Upper lobe of left lung (tissue), 6 donors: ENCODE data around the gene HPCAL1. TPM values are rescaled to one million over a fixed set of nuclear protein-coding genes. Genes with fewer than 3 reads are reported as not detected.

Experiments used
- ATAC-seq, 2 donors: fragments of 200-7000 bp; cut with Tn5 transposase; one replicate each; pipeline ENCODE4 v1.9.1; 2022; ENCODE audit warnings: mild to moderate bottlenecking in 2 of 2, moderate library complexity in 2 of 2; ENCODE audit not compliant: low FRiP score in 2 of 2
- DNase-seq, 2 donors: peaks; one replicate each; pipeline ENCODE4 v3.0.0-alpha.2; 2019 to 2020
- H3K27ac ChIP-seq, 4 donors: fragments of 200-600 bp; sonication (generic); one replicate each; pipeline ENCODE4 v1.5.1; 2016 to 2019
- H3K27me3 ChIP-seq, 4 donors: fragments of 200-600 bp; sonication (generic); one replicate each; pipeline ENCODE4 v1.5.1; 2017 to 2019
- H3K36me3 ChIP-seq, 4 donors: fragments of 200-600 bp; sonication (generic); one replicate each; pipeline ENCODE4 v1.5.1; 2016 to 2019
- H3K4me1 ChIP-seq, 4 donors: fragments of 200-600 bp; sonication (generic); one replicate each; pipeline ENCODE4 v1.5.1; 2018 to 2019
- H3K4me3 ChIP-seq, 4 donors: fragments of 200-600 bp; sonication (generic); one replicate each; pipeline ENCODE4 v1.5.1; 2017 to 2019; ENCODE audit warnings: mild to moderate bottlenecking in 2 of 4, moderate library complexity in 1 of 4
- H3K9me3 ChIP-seq, 4 donors: fragments of 200-600 bp; sonication (generic); one replicate each; pipeline ENCODE4 v1.5.1; 2018 to 2019
- EP300 ChIP-seq, 4 donors: sonication (generic); formaldehyde crosslinking; IDR thresholded peaks; one replicate each; pipeline ENCODE4 v1.5.1; 2017; ENCODE audit warnings: antibody characterized with exemption in 4 of 4, control low read depth in 2 of 4
- POLR2A ChIP-seq, 4 donors: fragments of 450-650 bp; IDR thresholded peaks; one replicate each; pipeline ENCODE4 v1.5.1; 2016 to 2017; ENCODE audit warnings: antibody characterized with exemption in 4 of 4, mild to moderate bottlenecking in 2 of 4
- POLR2AphosphoS5 ChIP-seq, 2 donors: sonication (generic); formaldehyde crosslinking; IDR thresholded peaks; one replicate each; pipeline ENCODE4 v1.5.1; 2017; ENCODE audit warnings: antibody characterized with exemption in 2 of 2
- WGBS, 2 donors: methylation state at CpG; one replicate each; pipeline ENCODE4 v1.1.5; 2017 to 2018; 5-methylcytosine and 5-hydroxymethylcytosine counted together
- total RNA-seq, 6 donors: library from RNA; depleted of rRNA in 4 of 6; stranded (reverse); fragments of >200 nt in 4 of 6; gene quantifications; one replicate each; pipeline versions ENCODE4 v1.1.0 to v1.2.1, GENCODE V29; 2016 to 2021
- TF ChIP-seq, protein P1 (sequence below), 6 experiments: fragments of 450-650 bp in 4 of 6; fragments of 200-600 bp in 2 of 6; sonication (generic) in 2 of 6; IDR thresholded peaks; one replicate each; pipeline ENCODE4 v1.5.1; 2016 to 2019; ENCODE audit warnings: antibody characterized with exemption in 6 of 6
- donor health status: DM: no; HTN: no; CAD: no; lungs with moderate emphysema.
- donor health status: DM: no; HTN: yes; CAD: no; lungs with severe emphysema.

The HPCAL1 gene
- total RNA-seq, 6 donors from 2014 or later = 131 to 481 (median 261) TPM

DNA sequence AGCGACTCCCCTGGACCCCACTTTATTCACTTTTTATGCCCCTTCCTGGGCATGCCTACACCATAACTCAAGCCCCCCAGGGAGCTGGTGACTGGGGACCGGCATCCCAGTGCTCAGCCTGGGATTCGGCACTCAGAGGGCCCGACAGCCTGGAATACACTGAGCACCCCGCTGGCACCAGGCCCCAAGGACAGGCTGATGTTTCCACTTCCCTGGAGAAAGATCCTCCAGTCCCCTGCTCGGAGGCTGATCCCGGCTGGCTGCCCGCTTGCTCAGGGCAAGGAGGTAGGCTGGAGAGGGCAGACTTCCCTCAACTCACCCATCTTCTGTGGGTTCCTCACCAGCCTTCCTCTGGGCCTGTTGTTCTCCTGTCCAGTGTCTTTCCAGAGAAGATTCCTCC lies 108.9 kb downstream of the HPCAL1 start:
- TF ChIP-seq POLR2A (IDR thresholded peaks at IDR 0.05) = no peak
- TF ChIP-seq POLR2AphosphoS5 (IDR thresholded peaks at IDR 0.05) = no peak
- TF ChIP-seq EP300 (IDR thresholded peaks at IDR 0.05) = no peak
- TF ChIP-seq, protein P1, sequence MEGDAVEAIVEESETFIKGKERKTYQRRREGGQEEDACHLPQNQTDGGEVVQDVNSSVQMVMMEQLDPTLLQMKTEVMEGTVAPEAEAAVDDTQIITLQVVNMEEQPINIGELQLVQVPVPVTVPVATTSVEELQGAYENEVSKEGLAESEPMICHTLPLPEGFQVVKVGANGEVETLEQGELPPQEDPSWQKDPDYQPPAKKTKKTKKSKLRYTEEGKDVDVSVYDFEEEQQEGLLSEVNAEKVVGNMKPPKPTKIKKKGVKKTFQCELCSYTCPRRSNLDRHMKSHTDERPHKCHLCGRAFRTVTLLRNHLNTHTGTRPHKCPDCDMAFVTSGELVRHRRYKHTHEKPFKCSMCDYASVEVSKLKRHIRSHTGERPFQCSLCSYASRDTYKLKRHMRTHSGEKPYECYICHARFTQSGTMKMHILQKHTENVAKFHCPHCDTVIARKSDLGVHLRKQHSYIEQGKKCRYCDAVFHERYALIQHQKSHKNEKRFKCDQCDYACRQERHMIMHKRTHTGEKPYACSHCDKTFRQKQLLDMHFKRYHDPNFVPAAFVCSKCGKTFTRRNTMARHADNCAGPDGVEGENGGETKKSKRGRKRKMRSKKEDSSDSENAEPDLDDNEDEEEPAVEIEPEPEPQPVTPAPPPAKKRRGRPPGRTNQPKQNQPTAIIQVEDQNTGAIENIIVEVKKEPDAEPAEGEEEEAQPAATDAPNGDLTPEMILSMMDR (IDR thresholded peaks at IDR 0.05) = no peak
- H3K36me3 ChIP-seq = peaks cover 0 to 19% (median 11%) of the 10 kb centered on the region in 4 donors
- no peak overlapping the region for H3K4me3 ChIP-seq
- no peaks in the 10 kb centered on the region for H3K27me3 ChIP-seq
- no peak for DNase-seq
- peak overlapping the region in 1 of 4 donors; percentile 86 for H3K27ac ChIP-seq
- H3K4me1 ChIP-seq = peaks cover 33 to 43% (median 39%) of the 10 kb centered on the region in 4 donors
- 83 to 88% methylated on average over 7 to 8 of the region's 8 CpGs for WGBS, 2 donors
- no peaks in the 10 kb centered on the region for H3K9me3 ChIP-seq
- ATAC-seq = no peak

DNA sequence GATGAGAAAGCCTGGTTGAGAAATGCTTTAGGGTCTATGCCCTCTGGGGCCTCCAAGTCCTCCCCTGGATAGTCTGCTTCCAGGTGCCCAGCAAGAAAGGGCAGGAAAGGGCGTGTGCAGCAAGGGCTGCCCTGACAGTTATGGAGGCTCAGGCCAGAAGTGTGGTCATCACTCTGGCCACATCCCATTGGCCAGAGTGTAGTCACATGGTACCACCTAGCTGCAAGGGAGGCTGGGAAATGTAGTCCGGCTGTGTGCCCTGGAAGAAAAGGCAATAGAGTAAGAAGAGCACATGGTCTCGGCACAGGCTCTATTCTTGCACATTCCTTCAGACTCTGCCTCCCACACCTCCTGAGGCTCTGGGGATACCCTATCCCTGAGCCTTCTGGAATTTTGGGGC lies 109.7 kb downstream of the HPCAL1 start:
- Histone ChIP-seq H3K4me1 (peaks cover 25 to 35% (median 31%) of the 10 kb centered on the region in 4 donors), H3K9me3 (no peaks in the 10 kb centered on the region), H3K27ac (no peak overlapping the region), H3K36me3 (peaks cover 0 to 19% (median 11%) of the 10 kb centered on the region in 4 donors), H3K4me3 (no peak overlapping the region), H3K27me3 (no peaks in the 10 kb centered on the region)
- no peak for ATAC-seq
- no peak for DNase-seq
- TF ChIP-seq EP300 (IDR thresholded peaks at IDR 0.05) = no peak
- TF ChIP-seq, protein P1 (IDR thresholded peaks at IDR 0.05) = no peak
- TF ChIP-seq POLR2AphosphoS5 (IDR thresholded peaks at IDR 0.05) = no peak
- TF ChIP-seq POLR2A (IDR thresholded peaks at IDR 0.05) = no peak
- 98 to 100% methylated on average over 3 of the region's 3 CpGs for WGBS, 2 donors

GRCh38 chr2:10413503-10413902 lies 110.8 kb downstream of the HPCAL1 start:
- H3K27me3 ChIP-seq = no peaks in the 10 kb centered on the region
- H3K9me3 ChIP-seq = no peaks in the 10 kb centered on the region
- DNase-seq (no peak), ATAC-seq (no peak)
- H3K4me3 ChIP-seq = no peak overlapping the region
- peaks cover 14 to 23% (median 20%) of the 10 kb centered on the region in 4 donors for H3K4me1 ChIP-seq
- H3K36me3 ChIP-seq = peaks cover 0 to 19% (median 11%) of the 10 kb centered on the region in 4 donors
- TF ChIP-seq, protein P1 (IDR thresholded peaks at IDR 0.05) = no peak
- TF ChIP-seq POLR2AphosphoS5 (IDR thresholded peaks at IDR 0.05) = no peak
- TF ChIP-seq EP300 (IDR thresholded peaks at IDR 0.05) = no peak
- TF ChIP-seq POLR2A (IDR thresholded peaks at IDR 0.05) = no peak
- H3K27ac ChIP-seq = peak overlapping the region in 1 of 4 donors; percentile 5
- 96 to 99% methylated on average over 10 of the region's 10 CpGs for WGBS, 2 donors

- Histone ChIP-seq H3K9me3 (no peaks in the 10 kb centered on the region), H3K27me3 (no peaks in the 10 kb centered on the region), H3K27ac (peak overlapping the region in 1 of 4 donors; percentile 5), H3K36me3 (peaks cover 0 to 19% (median 11%) of the 10 kb centered on the region in 4 donors), H3K4me1 (peaks cover 9 to 18% (median 15%) of the 10 kb centered on the region in 4 donors), H3K4me3 (no peak overlapping the region)
- DNase-seq (peak in 1 of 2 donors; percentile 64), ATAC-seq (peak in 1 of 2 donors; percentile 54)
- 63 to 82% methylated on average over 3 to 6 of the region's 7 CpGs for WGBS, 2 donors
- TF ChIP-seq POLR2A (IDR thresholded peaks at IDR 0.05) = no peak
- no peak for TF ChIP-seq POLR2AphosphoS5 (IDR thresholded peaks at IDR 0.05)
- TF ChIP-seq EP300 (IDR thresholded peaks at IDR 0.05) = no peak
Observed at GRCh38 chr2:10413991-10414451, 111.3 kb downstream of the HPCAL1 start.

DNA sequence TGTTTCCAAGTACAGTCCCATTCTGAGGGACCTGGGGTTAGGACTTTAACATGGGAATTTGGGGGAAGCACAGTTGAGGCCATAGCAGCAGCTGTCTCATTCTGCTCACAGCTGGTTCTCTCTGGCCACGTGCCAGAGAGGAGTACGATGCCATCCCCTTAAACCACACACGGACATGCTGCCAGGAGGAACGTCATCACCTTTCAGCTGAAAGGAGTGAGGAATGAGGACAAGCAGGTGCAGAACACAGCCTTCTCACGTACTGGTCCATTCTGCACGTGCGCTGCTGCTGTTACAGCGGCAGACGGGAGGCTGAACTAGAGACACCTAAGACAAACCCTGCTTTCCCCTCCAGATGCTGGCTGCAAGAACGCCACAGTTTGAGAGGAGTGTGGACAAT lies 111.9 kb downstream of the HPCAL1 start:
- Histone ChIP-seq H3K27me3 (no peaks in the 10 kb centered on the region), H3K27ac (peak overlapping the region in 1 of 4 donors; percentile 4), H3K4me1 (peaks cover 3 to 15% (median 10%) of the 10 kb centered on the region in 4 donors), H3K36me3 (peaks cover 0 to 24% (median 14%) of the 10 kb centered on the region in 4 donors), H3K4me3 (no peak overlapping the region), H3K9me3 (no peaks in the 10 kb centered on the region)
- ATAC-seq (no peak), DNase-seq (no peak)
- TF ChIP-seq POLR2AphosphoS5 (IDR thresholded peaks at IDR 0.05) (no peak), POLR2A (IDR thresholded peaks at IDR 0.05) (no peak), EP300 (IDR thresholded peaks at IDR 0.05) (no peak)
- TF ChIP-seq, protein P1 (IDR thresholded peaks at IDR 0.05) = no peak
- 81% methylated on average over 10 of the region's 10 CpGs for WGBS, 2 donors
